ENCODE results near the gene ALDH8A1. TPM values are rescaled to one million over a fixed set of nuclear protein-coding genes. Genes with fewer than 3 reads are reported as not detected.

Gene ALDH8A1
- total and polyA plus RNA-seq, 10 donors = 0.52 to 5.7 (median 1.1) TPM

GRCh38 chr6:134948142-134948541, 1.8 kb downstream of the ALDH8A1 start:
- DNase-seq = no peak
- Histone ChIP-seq H3K27me3 (replicated peaks in 1 of 7) (no peaks in the 10 kb centered on the region), H3K27ac (no peak overlapping the region), H3K36me3 (no peaks in the 10 kb centered on the region), H3K4me1 (no peaks in the 10 kb centered on the region), H3K9me3 (peaks cover 0 to 7% (median 0%) of the 10 kb centered on the region in 8 donors), H3K4me3 (no peak overlapping the region)
- intact Hi-C loops (cut with DNase I; ENCODE audit: low total_unique reads) = loop anchor here (10.0 kb wide), 1 partner anchor 823 kb away; no protein-coding TSS in a partner anchor
- TF ChIP-seq CTCF (IDR thresholded peaks at IDR 0.05 in 8 of 11, conservative IDR thresholded peaks at IDR 0.05 in 3 of 11) = no peak
- TF ChIP-seq POLR2AphosphoS5 (IDR thresholded peaks at IDR 0.05) = no peak
- TF ChIP-seq POLR2A (IDR thresholded peaks at IDR 0.05) = no peak

GRCh38 chr6:134945045-134945444, 4.9 kb downstream of the ALDH8A1 start:
- TF ChIP-seq POLR2AphosphoS5 (IDR thresholded peaks at IDR 0.05) (no peak), CTCF (IDR thresholded peaks at IDR 0.05 in 8 of 11, conservative IDR thresholded peaks at IDR 0.05 in 3 of 11) (no peak), POLR2A (IDR thresholded peaks at IDR 0.05) (no peak)
- intact Hi-C loops (cut with DNase I; ENCODE audit: low total_unique reads) = loop anchor here (10.0 kb wide), 1 partner anchor 820 kb away; no protein-coding TSS in a partner anchor
- no peak for DNase-seq
- no peak overlapping the region for H3K27ac ChIP-seq
- H3K36me3 ChIP-seq = no peaks in the 10 kb centered on the region
- H3K4me1 ChIP-seq = no peaks in the 10 kb centered on the region
- peaks cover 0 to 7% (median 0%) of the 10 kb centered on the region in 8 donors for H3K9me3 ChIP-seq
- no peak overlapping the region for H3K4me3 ChIP-seq
- no peaks in the 10 kb centered on the region for H3K27me3 ChIP-seq (replicated peaks in 1 of 7)

DNA sequence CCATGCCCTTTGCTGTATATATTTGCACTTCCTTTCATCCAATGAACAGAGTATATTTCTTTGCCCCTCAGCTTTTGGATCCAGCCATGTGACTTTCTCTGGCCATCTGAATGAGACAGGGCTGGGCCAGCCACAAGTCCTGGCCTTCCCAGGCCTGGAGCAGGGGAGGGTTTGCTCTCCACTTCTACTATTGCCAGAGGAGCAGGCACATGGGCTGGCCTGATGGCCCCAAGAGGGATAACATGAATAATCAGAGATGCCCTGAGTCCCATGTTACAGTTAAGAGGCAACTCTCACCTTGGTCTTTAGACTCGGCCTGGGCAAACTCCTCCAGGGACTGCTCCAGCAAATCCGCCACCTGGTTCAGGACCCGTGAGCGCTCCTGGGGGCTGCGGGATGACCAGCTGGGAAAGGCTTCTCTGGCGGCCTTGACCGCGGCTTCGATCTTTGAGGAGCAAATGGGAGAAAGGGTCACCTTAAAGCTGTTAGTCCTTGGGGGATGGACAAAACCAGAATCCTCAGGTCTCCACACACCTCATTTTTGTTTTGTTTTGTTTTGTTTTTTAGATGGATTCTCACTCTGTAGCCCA, 6.3 kb downstream of the ALDH8A1 start:
- intact Hi-C loops (cut with DNase I; ENCODE audit: low total_unique reads) = loop anchor here (5.0 to 10.0 kb wide), 2 partner anchors 786 to 819 kb away; no protein-coding TSS in a partner anchor
- DNase-seq = no peak
- 91 to 98% (median 96%) methylated on average over 8 to 9 of the region's 9 CpGs for WGBS, 5 donors

More for the DNA sequence above, 6.3 kb downstream of the ALDH8A1 start:
- no peaks in the 10 kb centered on the region for H3K27me3 ChIP-seq (replicated peaks in 1 of 7)
- H3K4me1 ChIP-seq = peaks cover 0 to 4% (median 0%) of the 10 kb centered on the region in 6 donors
- TF ChIP-seq POLR2AphosphoS5 (IDR thresholded peaks at IDR 0.05) (no peak), POLR2A (IDR thresholded peaks at IDR 0.05) (no peak), CTCF (IDR thresholded peaks at IDR 0.05 in 8 of 11, conservative IDR thresholded peaks at IDR 0.05 in 3 of 11) (no peak)
- peaks cover 0 to 7% (median 0%) of the 10 kb centered on the region in 8 donors for H3K9me3 ChIP-seq
- no peak overlapping the region for H3K27ac ChIP-seq
- no peaks in the 10 kb centered on the region for H3K36me3 ChIP-seq
- no peak overlapping the region for H3K4me3 ChIP-seq
